Right atrium auricular region (tissue), 2 donors: Measurements from ENCODE around the gene GTF2H4. TPM values are rescaled to one million over a fixed set of nuclear protein-coding genes. Genes with fewer than 3 reads are reported as not detected.

ENCODE experiments used
- DNase-seq: peaks from one replicate; pipeline ENCODE4 v3.0.0-alpha.2; 2019; ENCODE audit warnings: low spot score
- H3K27ac ChIP-seq, 2 donors: fragments of 200-600 bp; sonication (generic); 1 replicate in 1 of 2; 2 replicates in 1 of 2; pipeline ENCODE4 v1.5.1; 2016 to 2019
- H3K27me3 ChIP-seq, 2 donors: fragments of 200-600 bp; sonication (generic); one replicate each; pipeline versions ENCODE4 v1.5.1 to v1.6.0; 2017 to 2019
- H3K36me3 ChIP-seq: fragments of 200-600 bp; sonication (generic); one replicate; pipeline ENCODE4 v1.5.1; 2016
- H3K4me1 ChIP-seq, 2 donors: fragments of 200-600 bp; sonication (generic); one replicate each; pipeline versions ENCODE4 v1.5.1 to v1.6.0; 2017 to 2019
- H3K4me3 ChIP-seq, 2 donors: fragments of 200-600 bp; sonication (generic); 1 replicate in 1 of 2; 2 replicates in 1 of 2; pipeline ENCODE4 v1.5.1; 2017 to 2019; ENCODE audit warnings: mild to moderate bottlenecking in 1 of 2, moderate library complexity in 1 of 2
- H3K9me3 ChIP-seq, 2 donors: fragments of 200-600 bp; sonication (generic); one replicate each; pipeline ENCODE4 v1.5.1; 2019
- total RNA-seq, 2 donors: library from RNA; depleted of rRNA; stranded (reverse); fragments of >200 nt; gene quantifications; one replicate each; pipeline ENCODE4 v1.1.0, GENCODE V29; 2016
- TF ChIP-seq, protein P1 (sequence below), 2 donors: fragments of 200-600 bp; sonication (generic); IDR thresholded peaks; one replicate each; pipeline ENCODE4 v1.5.1; 2019; ENCODE audit warnings: antibody characterized with exemption in 2 of 2

Gene GTF2H4
- total RNA-seq, 2 donors from 2014 or later: 3.6 to 4.0 TPM

DNA sequence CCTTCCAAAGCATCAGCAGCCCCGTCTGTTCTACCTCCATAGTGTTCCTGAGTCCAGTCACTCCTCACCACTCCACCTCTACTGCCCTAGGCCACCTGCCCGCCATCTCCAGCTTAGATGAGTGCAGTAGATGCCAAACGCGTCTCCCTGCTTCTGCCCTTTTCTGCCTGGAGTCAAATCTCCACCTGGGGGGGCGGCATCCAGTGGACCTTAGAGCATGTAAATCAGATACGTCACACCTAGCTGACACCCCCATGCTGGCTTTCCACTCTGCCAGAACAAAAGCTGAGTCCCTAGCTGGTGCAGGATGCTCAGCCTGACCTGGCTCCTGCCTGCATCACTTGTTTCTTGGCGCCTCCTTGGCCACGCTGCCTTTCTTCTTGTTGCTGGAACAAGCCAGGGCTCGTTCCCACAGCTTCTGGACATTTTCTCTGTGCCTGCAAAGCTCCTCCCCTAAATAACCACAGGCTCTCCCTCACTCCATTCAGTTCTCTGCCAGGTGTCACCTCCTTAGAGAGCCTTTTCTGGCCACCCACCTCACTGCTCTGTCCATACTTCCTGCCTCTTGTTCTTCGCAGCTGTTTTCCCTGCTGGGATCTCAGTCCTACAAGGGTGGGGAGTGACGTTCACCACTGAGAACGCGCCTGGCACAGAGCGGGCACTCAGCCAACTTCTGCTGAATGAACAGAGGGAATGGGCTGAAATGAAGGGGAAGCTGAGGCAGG, 17.9 kb upstream of the GTF2H4 start:
- no peaks in the 10 kb centered on the region for H3K9me3 ChIP-seq
- peaks cover 0 to 32% of the 10 kb centered on the region in 2 donors for H3K4me1 ChIP-seq
- no peak overlapping the region for H3K4me3 ChIP-seq
- TF ChIP-seq, protein P1, sequence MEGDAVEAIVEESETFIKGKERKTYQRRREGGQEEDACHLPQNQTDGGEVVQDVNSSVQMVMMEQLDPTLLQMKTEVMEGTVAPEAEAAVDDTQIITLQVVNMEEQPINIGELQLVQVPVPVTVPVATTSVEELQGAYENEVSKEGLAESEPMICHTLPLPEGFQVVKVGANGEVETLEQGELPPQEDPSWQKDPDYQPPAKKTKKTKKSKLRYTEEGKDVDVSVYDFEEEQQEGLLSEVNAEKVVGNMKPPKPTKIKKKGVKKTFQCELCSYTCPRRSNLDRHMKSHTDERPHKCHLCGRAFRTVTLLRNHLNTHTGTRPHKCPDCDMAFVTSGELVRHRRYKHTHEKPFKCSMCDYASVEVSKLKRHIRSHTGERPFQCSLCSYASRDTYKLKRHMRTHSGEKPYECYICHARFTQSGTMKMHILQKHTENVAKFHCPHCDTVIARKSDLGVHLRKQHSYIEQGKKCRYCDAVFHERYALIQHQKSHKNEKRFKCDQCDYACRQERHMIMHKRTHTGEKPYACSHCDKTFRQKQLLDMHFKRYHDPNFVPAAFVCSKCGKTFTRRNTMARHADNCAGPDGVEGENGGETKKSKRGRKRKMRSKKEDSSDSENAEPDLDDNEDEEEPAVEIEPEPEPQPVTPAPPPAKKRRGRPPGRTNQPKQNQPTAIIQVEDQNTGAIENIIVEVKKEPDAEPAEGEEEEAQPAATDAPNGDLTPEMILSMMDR (IDR thresholded peaks at IDR 0.05): no peak
- DNase-seq: no peak
- no peak overlapping the region for H3K27ac ChIP-seq
- peaks cover 44% of the 10 kb centered on the region for H3K36me3 ChIP-seq
- no peaks in the 10 kb centered on the region for H3K27me3 ChIP-seq

DNA sequence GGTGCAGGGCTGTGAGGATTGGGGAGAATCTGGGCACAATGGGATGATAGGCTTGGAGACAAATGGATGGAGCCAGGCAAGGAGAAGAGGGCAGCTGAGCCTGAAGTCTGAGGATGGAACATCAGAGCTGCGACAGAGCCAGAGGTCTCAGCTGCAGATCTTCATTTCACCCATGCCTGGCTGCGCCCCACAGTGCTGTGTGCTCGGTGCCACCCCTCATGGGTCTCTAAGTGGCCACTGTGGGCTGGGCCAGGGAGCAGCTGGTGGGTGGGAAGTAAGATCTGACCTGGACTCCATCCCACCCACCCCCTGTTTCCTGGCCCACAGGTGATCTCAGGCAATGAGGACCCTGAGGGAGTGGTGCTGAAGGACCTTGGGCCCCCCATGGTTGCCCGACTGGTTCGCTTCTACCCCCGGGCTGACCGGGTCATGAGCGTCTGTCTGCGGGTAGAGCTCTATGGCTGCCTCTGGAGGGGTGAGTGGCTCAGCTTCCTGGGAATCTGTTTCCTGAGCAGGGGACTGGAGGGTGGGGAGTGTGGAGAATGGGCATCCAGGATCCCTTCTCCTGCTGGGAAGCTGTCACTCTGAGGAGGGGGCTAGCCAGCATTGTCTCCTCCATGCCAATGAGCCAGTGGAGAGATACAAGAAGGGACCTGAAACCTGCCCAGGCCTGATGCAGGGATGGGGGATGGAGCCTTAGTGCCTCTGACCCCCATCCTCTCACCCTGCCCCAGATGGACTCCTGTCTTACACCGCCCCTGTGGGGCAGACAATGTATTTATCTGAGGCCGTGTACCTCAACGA, 17.2 kb upstream of the GTF2H4 start:
- H3K4me1 ChIP-seq: peaks cover 0 to 24% of the 10 kb centered on the region in 2 donors
- H3K4me3 ChIP-seq: no peak overlapping the region
- H3K36me3 ChIP-seq: peaks cover 51% of the 10 kb centered on the region
- no peaks in the 10 kb centered on the region for H3K27me3 ChIP-seq
- H3K9me3 ChIP-seq: no peaks in the 10 kb centered on the region
- no peak overlapping the region for H3K27ac ChIP-seq
- TF ChIP-seq, protein P1 (IDR thresholded peaks at IDR 0.05): no peak
- no peak for DNase-seq

GRCh38 chr6:30891450-30891723, 16.6 kb upstream of the GTF2H4 start:
- Histone ChIP-seq H3K9me3 (no peaks in the 10 kb centered on the region), H3K4me1 (peaks cover 0 to 19% of the 10 kb centered on the region in 2 donors), H3K36me3 (peaks cover 57% of the 10 kb centered on the region), H3K27me3 (no peaks in the 10 kb centered on the region), H3K4me3 (no peak overlapping the region), H3K27ac (no peak overlapping the region)
- TF ChIP-seq, protein P1 (IDR thresholded peaks at IDR 0.05): no peak
- no peak for DNase-seq

GRCh38 chr6:30891816-30892538, 16.0 kb upstream of the GTF2H4 start:
- DNase-seq: no peak
- Histone ChIP-seq H3K9me3 (no peaks in the 10 kb centered on the region), H3K4me3 (no peak overlapping the region), H3K36me3 (peaks cover 63% of the 10 kb centered on the region), H3K27me3 (no peaks in the 10 kb centered on the region), H3K4me1 (peaks cover 0 to 13% of the 10 kb centered on the region in 2 donors), H3K27ac (no peak overlapping the region)
- TF ChIP-seq, protein P1 (IDR thresholded peaks at IDR 0.05): no peak

GRCh38 chr6:30893001-30893591, 14.9 kb upstream of the GTF2H4 start:
- H3K36me3 ChIP-seq: peaks cover 74% of the 10 kb centered on the region
- no peak overlapping the region for H3K4me3 ChIP-seq
- H3K27me3 ChIP-seq: no peaks in the 10 kb centered on the region
- H3K4me1 ChIP-seq: peaks cover 0 to 9% of the 10 kb centered on the region in 2 donors
- no peak overlapping the region for H3K27ac ChIP-seq
- H3K9me3 ChIP-seq: no peaks in the 10 kb centered on the region
- DNase-seq: no peak
- TF ChIP-seq, protein P1 (IDR thresholded peaks at IDR 0.05): no peak
